H1 (cell line): ENCODE measurements around the gene MYH9. TPM values are rescaled to one million over a fixed set of nuclear protein-coding genes. Genes with fewer than 3 reads are reported as not detected.

ENCODE experiments used
- RXRA ChIP-seq: IDR thresholded peaks from 2 replicates; pipeline ENCODE4 v1.6.1; 2011; ENCODE audit warnings: low read depth, mild to moderate bottlenecking, low read length, moderate library complexity; ENCODE audit not compliant: insufficient read depth
- SAP30 ChIP-seq: fragments of 300-600 bp; sonication (generic); IDR thresholded peaks from 2 replicates; pipeline ENCODE4 v1.7.1; 2012; ENCODE audit warnings: low read length, moderate library complexity, mild to moderate bottlenecking, inconsistent platforms; ENCODE audit not compliant: insufficient read depth, insufficient replicate concordance
- polyA plus RNA-seq, 7 experiments: library from polyadenylated mRNA; depleted of rRNA in 3 of 7; stranded (reverse) in 5 of 7; unstranded in 2 of 7; fragments of >200 nt in 5 of 7; fragments of 200-250 nt in 2 of 7; gene quantifications; 1 replicate in 5 of 7; 2 replicates in 1 of 7; 4 replicates in 1 of 7; pipeline versions ENCODE4 v1.2.1 to v1.2.3, GENCODE V29; 2011 to 2013; ENCODE audit warnings: missing spikeins in 2 of 7, mixed read lengths in 2 of 7
- total RNA-seq: library from RNA; stranded (reverse); fragmentation: NEBNext Ultra II Directional; extraction: Animal tissue kit (Norgen Biotek cat#: 25700); gene quantifications from 2 replicates; pipeline ENCODE4 v1.2.1, GENCODE V29; 2021

Gene MYH9
- total and polyA plus RNA-seq, 2 of the 8 experiments (the other 6 are each of a cell fraction or from before 2014, with no cell fraction given), result 24.9 to 322 TPM

DNA sequence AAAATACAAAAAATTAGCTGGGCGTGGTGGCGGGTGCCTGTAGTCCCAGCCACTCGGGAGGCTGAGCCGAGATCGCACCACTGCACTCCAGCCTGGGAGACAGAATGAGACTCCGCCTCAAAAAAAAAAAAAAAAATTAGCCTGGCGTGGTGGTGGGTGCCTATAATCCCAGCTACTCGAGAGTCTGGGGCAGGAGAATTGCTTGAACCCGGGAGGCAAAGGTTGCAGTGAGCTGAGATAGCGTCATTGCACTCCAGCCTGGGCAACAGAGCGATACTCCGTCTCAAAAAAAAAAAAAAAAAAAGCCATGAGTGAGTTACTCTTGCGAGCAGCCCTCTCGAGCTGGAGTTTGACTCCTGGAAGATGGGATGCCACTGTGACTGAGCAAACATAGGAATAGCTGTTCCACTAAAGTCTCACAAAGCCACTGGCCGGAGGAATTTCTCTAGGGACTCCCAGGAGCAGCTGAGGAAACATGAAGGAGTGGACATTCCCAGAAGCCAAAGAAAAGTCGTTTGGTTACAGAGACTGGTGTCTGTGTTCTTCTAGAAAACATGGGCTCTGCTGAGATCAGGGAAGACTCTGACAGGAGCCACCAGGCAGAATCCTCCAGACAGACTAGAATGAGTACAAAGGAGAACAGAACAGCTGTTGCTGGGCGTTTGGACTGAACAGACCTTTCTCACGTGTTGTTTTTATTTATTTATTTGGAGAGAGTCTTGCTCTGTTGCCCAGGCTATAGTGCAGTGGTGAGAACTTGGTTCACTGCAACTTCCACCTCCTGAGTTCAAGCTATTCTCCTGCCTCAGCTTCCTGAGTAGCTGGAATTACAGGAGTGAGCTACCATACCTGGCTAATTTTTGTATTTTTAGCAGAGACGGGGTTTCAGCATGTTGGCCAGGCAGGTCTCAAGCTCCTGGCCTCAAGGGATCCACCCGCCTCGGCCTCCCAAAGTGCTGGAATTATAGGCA lies 32.4 kb upstream of the MYH9 start (continued):
- no peak for TF ChIP-seq SAP30
- no peak for TF ChIP-seq RXRA
